ENCODE measurements around the gene KIAA2012. TPM values are rescaled to one million over a fixed set of nuclear protein-coding genes. Genes with fewer than 3 reads are reported as not detected.

The KIAA2012 gene
- total RNA-seq, 1 donor from 2014 or later = not detected

DNA sequence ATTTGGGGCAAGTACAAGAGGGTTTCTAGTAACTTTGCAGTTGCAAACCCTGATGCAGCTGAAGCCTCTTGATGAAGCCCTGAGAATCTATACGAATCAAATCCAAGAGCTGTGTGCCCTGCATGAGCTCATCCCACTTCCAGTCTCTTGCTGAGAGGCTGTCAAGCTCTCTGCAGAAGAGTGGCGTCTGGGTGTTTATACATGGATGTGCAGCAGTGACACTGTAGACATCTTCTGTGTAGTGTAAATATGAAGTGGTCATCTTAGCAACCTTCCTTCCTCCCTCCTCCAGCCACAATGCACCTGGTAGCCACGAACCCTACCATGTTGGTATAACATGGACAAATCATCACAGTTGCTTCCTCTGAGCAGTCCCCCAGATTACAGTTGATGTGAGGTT, 18.4 kb upstream of the KIAA2012 start:
- FAIRE-seq (no peak), DNase-seq (ENCODE audit: low read depth) (no peak)
- H3K36me3 Mint-ChIP-seq (ENCODE audit: low read depth, unreplicated experiment) = no peaks in the 10 kb centered on the region
- H3K9me3 ChIP-seq (ENCODE audit: insufficient read depth, low read depth, low read length) = no peaks in the 10 kb centered on the region
- no peaks in the 10 kb centered on the region for H4K20me1 ChIP-seq (ENCODE audit: insufficient read depth, low read length)
- H2AFZ ChIP-seq (ENCODE audit: low read depth, low read length) = no peak overlapping the region
- no peak overlapping the region for H3K27ac ChIP-seq (ENCODE audit: low read depth, low read length)
- no peak overlapping the region for H3K4me3 Mint-ChIP-seq (ENCODE audit: unreplicated experiment)
- H3K4me1 ChIP-seq (ENCODE audit: insufficient read depth, low read length) = peaks cover 6% of the 10 kb centered on the region
- no peak overlapping the region for H3K4me2 ChIP-seq (ENCODE audit: low read length)
- peaks cover 19% of the 10 kb centered on the region for H3K27me3 Mint-ChIP-seq (ENCODE audit: low read depth, unreplicated experiment)
- no peak overlapping the region for H3K4me3 ChIP-seq (ENCODE audit: insufficient read depth, low read depth, low read length)
- no peak for TF ChIP-seq EZH2 (IDR thresholded peaks at IDR 0.05; ENCODE audit: insufficient read depth, low read length)
- TF ChIP-seq, protein P1, sequence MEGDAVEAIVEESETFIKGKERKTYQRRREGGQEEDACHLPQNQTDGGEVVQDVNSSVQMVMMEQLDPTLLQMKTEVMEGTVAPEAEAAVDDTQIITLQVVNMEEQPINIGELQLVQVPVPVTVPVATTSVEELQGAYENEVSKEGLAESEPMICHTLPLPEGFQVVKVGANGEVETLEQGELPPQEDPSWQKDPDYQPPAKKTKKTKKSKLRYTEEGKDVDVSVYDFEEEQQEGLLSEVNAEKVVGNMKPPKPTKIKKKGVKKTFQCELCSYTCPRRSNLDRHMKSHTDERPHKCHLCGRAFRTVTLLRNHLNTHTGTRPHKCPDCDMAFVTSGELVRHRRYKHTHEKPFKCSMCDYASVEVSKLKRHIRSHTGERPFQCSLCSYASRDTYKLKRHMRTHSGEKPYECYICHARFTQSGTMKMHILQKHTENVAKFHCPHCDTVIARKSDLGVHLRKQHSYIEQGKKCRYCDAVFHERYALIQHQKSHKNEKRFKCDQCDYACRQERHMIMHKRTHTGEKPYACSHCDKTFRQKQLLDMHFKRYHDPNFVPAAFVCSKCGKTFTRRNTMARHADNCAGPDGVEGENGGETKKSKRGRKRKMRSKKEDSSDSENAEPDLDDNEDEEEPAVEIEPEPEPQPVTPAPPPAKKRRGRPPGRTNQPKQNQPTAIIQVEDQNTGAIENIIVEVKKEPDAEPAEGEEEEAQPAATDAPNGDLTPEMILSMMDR (IDR thresholded peaks at IDR 0.05; ENCODE audit: insufficient read depth, low read depth, low read length) = no peak
- peaks cover under 1% of the 10 kb centered on the region for H3K4me1 Mint-ChIP-seq (ENCODE audit: low read depth, unreplicated experiment)
- no peak overlapping the region for H3K9ac ChIP-seq (ENCODE audit: low read length)
- no peaks in the 10 kb centered on the region for H3K36me3 ChIP-seq (ENCODE audit: insufficient read depth, low read length)
- no peak overlapping the region for H3K27ac Mint-ChIP-seq (ENCODE audit: unreplicated experiment)
- peaks cover 3% of the 10 kb centered on the region for H3K27me3 ChIP-seq (ENCODE audit: insufficient read depth, low read length)
- H3K79me2 ChIP-seq (ENCODE audit: insufficient read depth, low read length) = no peaks in the 10 kb centered on the region
- no peaks in the 10 kb centered on the region for H3K9me3 Mint-ChIP-seq (ENCODE audit: unreplicated experiment)

DNA sequence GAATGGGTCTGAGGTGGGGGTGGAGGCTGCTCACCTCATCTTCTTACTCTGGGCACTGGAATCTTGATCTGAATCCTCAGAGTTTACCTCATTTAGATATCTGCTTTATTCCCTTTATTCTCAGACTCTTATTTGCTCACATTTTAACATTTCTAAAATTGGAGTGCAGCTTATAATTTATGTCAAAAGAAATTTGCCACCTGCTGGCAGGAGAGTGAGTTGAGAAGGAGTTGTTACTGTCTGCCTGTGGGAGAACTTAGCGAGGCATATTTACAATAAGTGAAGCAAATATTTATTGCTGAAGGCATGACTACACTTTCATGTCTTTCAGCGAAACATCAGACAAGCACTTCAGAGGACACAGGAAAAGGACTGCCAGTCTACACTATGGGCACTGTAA, 16.4 kb upstream of the KIAA2012 start:
- Histone ChIP-seq H3K9ac (ENCODE audit: low read length) (no peak overlapping the region), H3K4me2 (ENCODE audit: low read length) (no peak overlapping the region), H3K79me2 (ENCODE audit: insufficient read depth, low read length) (no peaks in the 10 kb centered on the region), H4K20me1 (ENCODE audit: insufficient read depth, low read length) (no peaks in the 10 kb centered on the region), H3K36me3 (ENCODE audit: insufficient read depth, low read length) (no peaks in the 10 kb centered on the region), H3K4me3 (ENCODE audit: insufficient read depth, low read depth, low read length) (no peak overlapping the region), H3K9me3 (ENCODE audit: insufficient read depth, low read depth, low read length) (no peaks in the 10 kb centered on the region), H3K27ac (ENCODE audit: low read depth, low read length) (no peak overlapping the region), H3K4me1 (ENCODE audit: insufficient read depth, low read length) (peaks cover 6% of the 10 kb centered on the region), H3K27me3 (ENCODE audit: insufficient read depth, low read length) (peaks cover 3% of the 10 kb centered on the region), H2AFZ (ENCODE audit: low read depth, low read length) (no peak overlapping the region)
- Mint-ChIP-seq H3K27me3 (ENCODE audit: low read depth, unreplicated experiment) (peaks cover 18% of the 10 kb centered on the region), H3K4me3 (ENCODE audit: unreplicated experiment) (no peak overlapping the region), H3K4me1 (ENCODE audit: low read depth, unreplicated experiment) (no peaks in the 10 kb centered on the region), H3K9me3 (ENCODE audit: unreplicated experiment) (no peaks in the 10 kb centered on the region), H3K36me3 (ENCODE audit: low read depth, unreplicated experiment) (no peaks in the 10 kb centered on the region), H3K27ac (ENCODE audit: unreplicated experiment) (no peak overlapping the region)
- DNase-seq (ENCODE audit: low read depth) (no peak), FAIRE-seq (no peak)
- no peak for TF ChIP-seq EZH2 (IDR thresholded peaks at IDR 0.05; ENCODE audit: insufficient read depth, low read length)
- TF ChIP-seq, protein P1 (IDR thresholded peaks at IDR 0.05; ENCODE audit: insufficient read depth, low read depth, low read length) = peak; percentile 46

DNA sequence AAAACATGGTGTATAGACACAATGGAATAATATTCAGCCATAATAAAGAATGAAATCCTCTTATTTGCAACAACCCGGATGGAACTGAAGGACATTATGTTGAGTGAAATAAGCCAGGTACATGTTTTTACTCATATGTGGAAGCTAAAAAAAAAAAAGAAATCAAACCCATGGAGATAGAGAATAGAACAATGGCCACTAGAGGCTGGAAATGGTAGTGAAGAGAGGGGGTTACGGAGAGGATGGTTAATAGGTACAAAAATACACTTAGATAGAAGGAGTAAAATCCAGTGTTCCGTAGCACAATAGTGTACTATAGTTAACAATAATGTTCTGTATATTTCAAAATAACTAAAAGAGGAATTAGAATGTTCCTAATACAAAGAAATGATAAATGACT, 12.8 kb upstream of the KIAA2012 start:
- H3K4me1 ChIP-seq (ENCODE audit: insufficient read depth, low read length) = peaks cover 17% of the 10 kb centered on the region
- H3K9ac ChIP-seq (ENCODE audit: low read length) = no peak overlapping the region
- no peak overlapping the region for H3K4me3 ChIP-seq (ENCODE audit: insufficient read depth, low read depth, low read length)
- H3K9me3 ChIP-seq (ENCODE audit: insufficient read depth, low read depth, low read length) = no peaks in the 10 kb centered on the region
- no peak overlapping the region for H3K4me3 Mint-ChIP-seq (ENCODE audit: unreplicated experiment)
- peaks cover 16% of the 10 kb centered on the region for H3K4me1 Mint-ChIP-seq (ENCODE audit: low read depth, unreplicated experiment)
- H3K36me3 ChIP-seq (ENCODE audit: insufficient read depth, low read length) = no peaks in the 10 kb centered on the region
- TF ChIP-seq, protein P1 (IDR thresholded peaks at IDR 0.05; ENCODE audit: insufficient read depth, low read depth, low read length) = peak; percentile 31
- no peak for TF ChIP-seq EZH2 (IDR thresholded peaks at IDR 0.05; ENCODE audit: insufficient read depth, low read length)
- H3K4me2 ChIP-seq (ENCODE audit: low read length) = no peak overlapping the region
- no peaks in the 10 kb centered on the region for H3K36me3 Mint-ChIP-seq (ENCODE audit: low read depth, unreplicated experiment)
- no peaks in the 10 kb centered on the region for H3K79me2 ChIP-seq (ENCODE audit: insufficient read depth, low read length)
- peaks cover 3% of the 10 kb centered on the region for H3K27me3 Mint-ChIP-seq (ENCODE audit: low read depth, unreplicated experiment)
- no peak for DNase-seq (ENCODE audit: low read depth)
- H3K27ac Mint-ChIP-seq (ENCODE audit: unreplicated experiment) = no peak overlapping the region
- no peaks in the 10 kb centered on the region for H3K9me3 Mint-ChIP-seq (ENCODE audit: unreplicated experiment)
- H4K20me1 ChIP-seq (ENCODE audit: insufficient read depth, low read length) = no peaks in the 10 kb centered on the region
- H3K27me3 ChIP-seq (ENCODE audit: insufficient read depth, low read length) = no peaks in the 10 kb centered on the region
- H3K27ac ChIP-seq (ENCODE audit: low read depth, low read length) = no peak overlapping the region
- no peak for FAIRE-seq
- no peak overlapping the region for H2AFZ ChIP-seq (ENCODE audit: low read depth, low read length)
